Thyroid gland (tissue), 4 donors: Measurements from ENCODE around the gene SLC6A6. TPM values are rescaled to one million over a fixed set of nuclear protein-coding genes. Genes with fewer than 3 reads are reported as not detected.

ENCODE experiments used
- DNase-seq, 2 donors: peaks; one replicate each; pipeline ENCODE4 v3.0.0-alpha.2; 2019
- H3K27ac ChIP-seq, 3 donors: fragments of 200-600 bp; sonication (generic); 1 replicate in 2 of 3; 2 replicates in 1 of 3; pipeline ENCODE4 v1.5.1; 2016 to 2019; ENCODE audit warnings: mild to moderate bottlenecking in 1 of 3, moderate library complexity in 1 of 3
- H3K27me3 ChIP-seq: fragments of 200-600 bp; sonication (generic); one replicate; pipeline ENCODE4 v1.5.1; 2019
- H3K36me3 ChIP-seq, 2 donors: fragments of 200-600 bp; sonication (generic); one replicate each; pipeline ENCODE4 v1.5.1; 2016 to 2019
- H3K4me1 ChIP-seq, 2 donors: fragments of 200-600 bp; sonication (generic); one replicate each; pipeline ENCODE4 v1.5.1; 2017 to 2019
- H3K4me3 ChIP-seq, 3 donors: fragments of 200-600 bp; sonication (generic); replicated peaks in 1 of 3; 1 replicate in 2 of 3; 2 replicates in 1 of 3; pipeline ENCODE4 v1.5.1; 2016; ENCODE audit warnings: mild to moderate bottlenecking in 1 of 3
- H3K9me3 ChIP-seq: fragments of 200-600 bp; sonication (generic); one replicate; pipeline ENCODE4 v1.5.1; 2017
- CTCF ChIP-seq, 6 experiments: fragments of 200-600 bp in 3 of 6; fragments of 450-650 bp in 3 of 6; sonication (generic) in 3 of 6; IDR thresholded peaks; one replicate each; pipeline ENCODE4 v1.5.1; 2016 to 2019; ENCODE audit warnings: antibody characterized with exemption in 6 of 6, mild to moderate bottlenecking in 2 of 6, inconsistent platforms in 1 of 6, moderate library complexity in 1 of 6
- POLR2A ChIP-seq, 2 donors: fragments of 450-650 bp; IDR thresholded peaks; one replicate each; pipeline ENCODE4 v1.6.1; 2017; ENCODE audit warnings: antibody characterized with exemption in 2 of 2, mild to moderate bottlenecking in 2 of 2, moderate library complexity in 1 of 2
- WGBS, 2 donors: methylation state at CpG; one replicate each; pipeline ENCODE4 v1.1.5; 2017; 5-methylcytosine and 5-hydroxymethylcytosine counted together
- intact Hi-C: fragments of 100-400 bp; cut with DNase I; formaldehyde crosslinking; loops from one replicate; pipeline ENCODE4 v1.15.1; 2023
- total RNA-seq, 4 donors: library from RNA; depleted of rRNA; stranded (reverse); fragments of >200 nt; gene quantifications; one replicate each; pipeline ENCODE4 v1.2.3, GENCODE V29; 2016

Gene SLC6A6
- total RNA-seq, 4 donors from 2014 or later: 42.7 to 98.0 (median 72.5) TPM

- Histone ChIP-seq H3K27ac (no peak overlapping the region), H3K36me3 (no peaks in the 10 kb centered on the region), H3K4me1 (no peaks in the 10 kb centered on the region), H3K9me3 (no peaks in the 10 kb centered on the region), H3K27me3 (no peaks in the 10 kb centered on the region), H3K4me3 (no peak overlapping the region)
- TF ChIP-seq CTCF (IDR thresholded peaks at IDR 0.05) (no peak), POLR2A (IDR thresholded peaks at IDR 0.05) (no peak)
- intact Hi-C loops: no loop called here
- WGBS, 2 donors: 94 to 96% methylated on average over 14 to 29 of the region's 31 CpGs
- DNase-seq: no peak
Observed at GRCh38 chr3:14492948-14493881, 90.8 kb downstream of the SLC6A6 start.

GRCh38 chr3:14494279-14494972 is 92.0 kb downstream of the SLC6A6 start:
- Histone ChIP-seq H3K36me3 (no peaks in the 10 kb centered on the region), H3K4me3 (no peak overlapping the region), H3K4me1 (no peaks in the 10 kb centered on the region), H3K27ac (no peak overlapping the region), H3K27me3 (no peaks in the 10 kb centered on the region), H3K9me3 (no peaks in the 10 kb centered on the region)
- WGBS, 2 donors: 89 to 90% methylated on average over 16 of the region's 17 CpGs
- TF ChIP-seq CTCF (IDR thresholded peaks at IDR 0.05): no peak
- no peak for TF ChIP-seq POLR2A (IDR thresholded peaks at IDR 0.05)
- intact Hi-C loops: no loop called here
- no peak for DNase-seq

GRCh38 chr3:14494973-14495300 is 92.5 kb downstream of the SLC6A6 start:
- 81 to 82% methylated on average over 3 to 5 of the region's 5 CpGs for WGBS, 2 donors
- intact Hi-C loops: no loop called here
- Histone ChIP-seq H3K4me3 (no peak overlapping the region), H3K36me3 (no peaks in the 10 kb centered on the region), H3K27me3 (no peaks in the 10 kb centered on the region), H3K27ac (no peak overlapping the region), H3K4me1 (no peaks in the 10 kb centered on the region), H3K9me3 (no peaks in the 10 kb centered on the region)
- TF ChIP-seq POLR2A (IDR thresholded peaks at IDR 0.05): no peak
- no peak for TF ChIP-seq CTCF (IDR thresholded peaks at IDR 0.05)
- DNase-seq: no peak

GRCh38 chr3:14496351-14496750 is 93.9 kb downstream of the SLC6A6 start:
- H3K27me3 ChIP-seq: no peaks in the 10 kb centered on the region
- DNase-seq: no peak
- H3K4me3 ChIP-seq: no peak overlapping the region
- no peaks in the 10 kb centered on the region for H3K9me3 ChIP-seq
- no peak overlapping the region for H3K27ac ChIP-seq
- WGBS, 2 donors: 92 to 96% methylated on average over 9 of the region's 9 CpGs
- TF ChIP-seq CTCF (IDR thresholded peaks at IDR 0.05): no peak
- TF ChIP-seq POLR2A (IDR thresholded peaks at IDR 0.05): no peak
- no peaks in the 10 kb centered on the region for H3K36me3 ChIP-seq
- H3K4me1 ChIP-seq: no peaks in the 10 kb centered on the region
- intact Hi-C loops: no loop called here

GRCh38 chr3:14497321-14497720 is 94.9 kb downstream of the SLC6A6 start:
- intact Hi-C loops: no loop called here
- Histone ChIP-seq H3K4me1 (no peaks in the 10 kb centered on the region), H3K9me3 (no peaks in the 10 kb centered on the region), H3K27ac (no peak overlapping the region), H3K4me3 (no peak overlapping the region), H3K27me3 (no peaks in the 10 kb centered on the region), H3K36me3 (no peaks in the 10 kb centered on the region)
- TF ChIP-seq CTCF (IDR thresholded peaks at IDR 0.05) (no peak), POLR2A (IDR thresholded peaks at IDR 0.05) (no peak)
- WGBS, 2 donors: 67 to 73% methylated on average over 10 of the region's 10 CpGs
- no peak for DNase-seq
